ENCODE measurements around the gene LRRN3.

- no peak for TF ChIP-seq CTCF (conservative IDR thresholded peaks at IDR 0.05; ENCODE audit: low read depth, low read length)
- peak; percentile 44; the same call in 1 of the 2 replicates for TF ChIP-seq MAFK (IDR thresholded peaks at IDR 0.05; ENCODE audit: low read depth, low read length)
- no peak for TF ChIP-seq RFX5 (IDR thresholded peaks at IDR 0.05; ENCODE audit: low read depth, low read length)
- TF ChIP-seq POLR2A (IDR thresholded peaks at IDR 0.05; ENCODE audit: low read depth, low read length), result no peak
- no peak for TF ChIP-seq ELK1 (IDR thresholded peaks at IDR 0.05; ENCODE audit: borderline replicate concordance, low read depth, low read length)
- no peak for TF ChIP-seq CHD1 (IDR thresholded peaks at IDR 0.05; ENCODE audit: low read depth, low read length)
- TF ChIP-seq RAD21 (IDR thresholded peaks at IDR 0.05; ENCODE audit: low read length), result no peak
- no peak for TF ChIP-seq RCOR1 (IDR thresholded peaks at IDR 0.05; ENCODE audit: insufficient replicate concordance, low read length)
- no peak for TF ChIP-seq MXI1 (IDR thresholded peaks at IDR 0.05; ENCODE audit: borderline replicate concordance, low read depth, low read length)
- no peak for TF ChIP-seq MAZ (IDR thresholded peaks at IDR 0.05; ENCODE audit: borderline replicate concordance, low read depth, low read length)
- no peak for TF ChIP-seq FOS (IDR thresholded peaks at IDR 0.05; ENCODE audit: low read depth, low read length)
- TF ChIP-seq SMC3 (IDR thresholded peaks at IDR 0.05; ENCODE audit: low read depth, low read length), result no peak
Observed at GRCh38 chr7:111042842-111043241, 48.1 kb upstream of the LRRN3 start.
